Stimulated activated CD8-positive, alpha-beta memory T cell treated with anti-CD3 and anti-CD28 coated beads, Interleukin-4, amount 100 ng/mL, for 24 hours (primary cell): ENCODE results near the gene MRPL14.

Experiments used
- DNase-seq: peaks from one replicate; pipeline ENCODE4 v3.0.0-alpha.2; 2020; ENCODE audit warnings: low read depth

MRPL14 gene

DNA sequence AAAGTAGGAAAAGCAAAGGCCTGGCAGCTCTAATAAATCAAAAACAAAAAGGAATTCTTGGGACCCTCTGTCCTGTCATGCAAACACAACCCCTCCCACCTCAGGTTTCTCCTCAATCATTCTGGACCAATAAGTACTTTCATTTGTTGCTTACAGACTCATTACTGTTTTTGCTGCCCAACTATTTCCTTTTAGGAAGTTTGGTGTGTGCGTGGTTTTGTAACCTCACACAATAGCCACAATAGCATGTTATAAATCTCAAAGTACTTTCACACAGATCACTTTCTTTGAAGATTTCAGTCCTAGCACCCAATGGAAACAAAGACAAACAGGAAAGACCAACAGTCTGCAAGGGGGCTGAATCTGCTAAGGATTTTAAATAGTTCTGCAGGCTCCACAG lies 4.5 kb downstream of the MRPL14 start:
- no peak for DNase-seq

DNA sequence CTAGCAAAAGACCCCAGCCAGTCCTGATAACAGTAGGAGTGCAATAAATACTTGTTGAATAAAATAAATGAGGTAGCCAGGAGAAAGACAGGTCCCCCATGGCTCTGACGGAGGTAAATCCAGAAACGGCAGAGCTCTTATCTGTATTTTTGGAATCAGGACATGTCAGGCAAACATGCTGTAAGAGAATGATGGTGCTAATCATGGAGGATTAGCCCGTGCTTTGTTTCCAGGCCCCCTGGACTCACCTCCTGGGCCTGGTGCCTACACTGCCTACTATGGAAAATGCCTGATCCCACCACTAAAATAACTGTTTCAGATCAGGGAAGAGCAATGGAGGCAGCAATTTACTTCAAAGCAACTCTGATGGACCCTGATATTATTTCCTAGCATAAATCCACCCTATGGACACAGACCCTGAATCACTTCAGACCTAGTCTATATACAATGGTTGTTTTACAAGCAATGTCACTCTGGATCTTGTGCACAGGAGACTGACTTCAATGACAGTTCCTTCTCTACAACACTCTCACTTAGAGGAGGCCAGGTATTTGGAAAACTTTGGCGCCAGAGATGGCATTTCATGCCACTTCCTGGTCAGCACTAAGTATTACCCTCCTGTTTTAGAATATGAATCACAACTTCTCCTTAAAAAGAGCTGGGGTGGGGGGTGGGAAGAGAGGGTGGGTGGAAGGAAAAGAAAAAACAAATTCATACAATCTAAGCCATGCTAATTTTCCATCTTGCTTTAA lies 6.4 kb downstream of the MRPL14 start:
- DNase-seq = no peak

DNA sequence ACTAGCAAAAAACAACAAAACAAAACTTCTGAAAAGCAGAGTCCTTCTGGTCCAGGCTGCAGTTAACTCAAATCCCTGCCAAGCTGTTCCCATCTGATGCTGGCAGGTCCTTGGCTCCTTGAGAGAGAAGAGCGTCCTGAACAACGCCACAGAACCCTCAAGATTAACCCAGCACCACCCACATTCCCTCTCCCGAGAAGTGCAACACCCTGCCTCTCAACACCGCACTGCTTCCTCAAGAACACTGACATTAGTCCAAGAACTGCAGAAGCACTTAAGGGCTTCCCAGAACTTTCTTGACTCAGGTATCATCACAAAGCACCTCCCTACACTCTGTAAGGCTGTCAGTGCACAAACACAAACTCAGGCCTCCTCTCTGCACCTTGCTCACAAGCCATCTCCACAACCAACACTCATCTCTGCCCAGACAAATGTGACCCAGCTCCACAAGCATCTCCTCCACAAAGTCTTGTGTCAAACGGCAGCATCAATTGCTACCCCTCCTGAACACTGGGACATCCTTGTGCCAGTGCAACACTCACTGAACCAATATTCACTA lies 7.5 kb downstream of the MRPL14 start:
- no peak for DNase-seq

DNA sequence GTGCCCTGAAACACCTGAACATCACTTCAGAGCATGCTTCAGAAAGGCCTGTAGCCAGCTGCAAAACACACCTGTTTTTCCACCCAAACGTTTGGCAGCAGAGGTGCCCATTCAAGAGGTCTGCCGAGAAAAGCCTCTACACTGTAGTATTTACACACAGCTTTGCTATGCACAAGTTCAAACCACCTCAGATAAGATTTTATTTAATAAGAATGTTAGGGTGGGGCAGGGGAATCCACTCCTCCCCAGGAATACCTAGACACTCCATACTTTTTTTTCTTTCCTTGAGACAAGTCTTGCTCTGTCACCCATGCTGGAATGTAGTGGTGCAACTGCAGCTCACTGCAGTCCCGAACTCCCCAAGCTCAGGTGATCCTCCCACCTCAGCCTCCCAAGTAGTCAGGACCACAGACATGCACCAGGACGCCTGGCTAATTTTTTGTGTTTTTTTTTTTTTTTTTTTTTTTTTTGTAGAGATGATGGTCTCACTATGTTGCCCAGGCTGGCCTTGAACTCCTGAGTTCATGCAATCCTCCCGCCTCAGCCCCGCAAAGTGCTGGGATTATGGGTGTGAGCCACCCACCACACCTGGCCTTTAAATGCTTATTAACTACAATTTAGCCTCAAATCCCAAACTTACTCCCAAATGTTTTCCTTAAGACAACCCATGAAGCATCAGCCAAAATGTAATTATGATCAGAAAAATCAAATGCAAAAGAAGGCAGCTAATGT lies 9.7 kb downstream of the MRPL14 start:
- DNase-seq = no peak

DNA sequence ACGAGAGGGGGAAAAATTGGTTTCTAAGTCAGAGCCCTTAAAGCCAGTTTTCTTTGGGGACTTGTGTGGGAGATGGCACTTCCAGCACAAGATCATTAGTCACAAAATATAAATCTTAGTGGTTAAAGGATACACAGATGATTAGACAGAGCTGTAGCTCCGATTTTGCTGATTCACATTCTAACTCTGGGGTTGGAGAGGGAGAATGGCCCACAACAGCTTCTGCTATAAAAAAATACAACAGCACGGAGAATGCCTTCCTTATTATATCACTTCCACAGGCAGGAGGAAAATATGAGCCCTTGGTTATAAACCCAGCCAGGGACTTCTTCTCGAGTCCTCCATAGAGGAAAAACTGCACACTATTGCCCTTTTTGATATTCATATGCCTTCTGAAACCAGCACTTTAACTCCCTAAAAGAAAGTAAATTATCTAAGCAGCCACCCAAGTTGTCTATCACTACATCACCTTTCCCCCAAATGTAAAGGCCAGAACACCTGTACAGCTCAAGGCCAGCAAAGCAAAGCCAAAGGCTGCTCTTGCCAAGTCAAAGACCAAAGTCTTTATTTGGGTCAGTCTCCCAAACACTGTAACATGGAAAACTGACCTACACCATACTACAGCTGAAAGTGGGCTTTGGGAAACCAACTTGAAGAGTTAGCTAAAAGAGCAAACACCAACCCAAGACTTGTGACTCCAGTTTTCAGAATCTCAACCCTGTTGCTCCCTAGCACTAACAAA lies 10.4 kb downstream of the MRPL14 start:
- DNase-seq = no peak

DNA sequence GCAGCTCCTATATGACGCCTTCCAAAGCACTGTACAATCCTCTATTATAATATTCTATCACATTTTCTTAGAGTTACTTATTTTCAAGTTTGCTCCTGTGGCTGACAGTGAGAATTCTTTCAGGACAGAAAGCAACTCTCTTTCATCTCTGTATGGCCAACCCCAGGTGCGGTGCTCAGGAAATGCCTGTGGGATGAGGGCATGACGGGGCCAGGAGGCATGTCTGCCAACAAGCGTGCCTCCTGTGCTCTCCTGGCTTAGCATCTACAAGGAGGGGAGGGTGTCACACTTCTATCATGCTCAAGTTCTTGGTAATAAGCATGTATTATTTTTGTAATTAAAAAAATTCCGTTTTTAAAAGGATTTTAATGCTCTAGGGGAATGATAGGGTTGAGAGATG lies 11.4 kb downstream of the MRPL14 start:
- DNase-seq = no peak

DNA sequence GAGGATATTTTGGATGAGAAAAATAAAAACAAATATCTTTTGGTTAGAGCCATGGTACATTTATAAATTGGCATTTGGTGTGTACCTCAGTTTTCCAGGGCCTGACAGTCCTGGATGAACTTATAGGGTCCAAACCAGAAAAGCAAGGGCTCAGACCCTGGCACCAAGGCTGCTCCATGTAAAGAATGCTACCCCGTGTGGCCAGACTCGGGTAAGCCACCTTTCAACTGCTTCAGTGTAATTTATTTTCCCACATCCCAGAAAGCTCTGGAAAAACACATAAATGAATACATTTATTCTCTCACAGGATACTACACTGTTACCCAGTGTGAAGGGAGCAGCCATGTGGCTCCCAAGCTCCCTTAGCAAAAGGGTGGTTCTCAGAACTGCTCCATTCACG lies 13.8 kb downstream of the MRPL14 start:
- DNase-seq = no peak

DNA sequence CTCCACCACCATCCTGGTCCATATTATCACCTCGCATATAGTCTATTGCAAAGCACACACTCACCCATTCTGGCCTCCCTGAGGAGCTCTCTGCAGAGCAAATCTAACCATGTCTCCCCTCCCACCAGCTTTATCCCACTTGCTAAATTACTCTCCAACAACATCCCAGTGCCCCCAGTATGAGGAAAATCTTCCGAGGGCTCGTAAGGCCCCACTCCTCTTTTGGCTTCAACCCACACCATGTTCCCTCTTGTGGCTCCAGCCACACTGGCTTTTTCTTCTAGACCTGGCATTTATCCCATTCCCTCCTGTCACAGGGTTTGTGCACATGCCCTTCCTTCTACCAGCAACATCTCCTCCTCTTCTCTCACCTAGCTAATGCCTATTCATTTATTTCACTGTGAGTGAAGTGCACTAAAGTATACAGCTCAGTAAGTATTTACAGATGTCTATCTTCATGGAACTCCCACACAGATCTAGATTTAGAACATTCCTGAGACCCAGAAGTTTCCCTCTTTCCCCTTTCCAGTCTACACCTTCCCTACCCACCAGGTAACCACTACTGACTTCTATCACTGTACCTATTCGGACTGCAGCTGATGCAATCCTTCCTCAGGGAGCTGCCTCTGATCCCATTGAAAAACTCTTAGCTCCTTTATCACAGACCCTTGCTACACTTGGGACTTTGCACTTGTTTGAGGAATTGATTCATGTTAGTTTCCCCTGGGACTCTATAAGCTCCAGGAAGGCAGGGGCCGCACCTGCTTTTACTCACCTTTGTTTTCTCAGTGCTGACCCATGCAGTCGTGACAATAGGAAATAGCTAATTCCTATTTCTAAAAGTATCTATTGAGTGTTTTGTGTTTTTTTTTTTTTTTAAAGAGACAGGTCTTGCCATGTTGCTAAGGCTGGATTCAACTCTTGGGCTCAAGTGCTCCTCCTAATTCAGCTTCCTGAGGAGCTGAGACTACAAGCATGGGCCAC lies 15.5 kb downstream of the MRPL14 start:
- no peak for DNase-seq

DNA sequence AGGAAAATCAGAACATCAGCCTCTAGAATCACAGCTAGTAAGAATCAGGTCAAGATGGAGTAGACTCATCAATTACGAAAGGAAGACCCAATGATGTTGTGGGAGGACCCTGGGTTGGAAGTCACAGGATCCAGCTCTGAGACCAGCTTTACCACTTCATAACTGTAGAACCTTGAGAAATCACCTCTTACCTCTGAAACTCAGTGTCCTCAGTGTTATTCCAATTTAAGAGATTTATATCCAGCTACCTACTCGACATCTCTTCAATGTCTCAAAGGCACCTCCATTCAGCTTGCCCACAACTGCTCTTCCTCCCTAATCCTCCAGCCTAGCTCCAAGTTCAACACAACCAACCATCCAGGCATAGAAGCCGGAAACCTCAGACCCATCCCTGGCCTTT lies 16.3 kb downstream of the MRPL14 start:
- no peak for DNase-seq

DNA sequence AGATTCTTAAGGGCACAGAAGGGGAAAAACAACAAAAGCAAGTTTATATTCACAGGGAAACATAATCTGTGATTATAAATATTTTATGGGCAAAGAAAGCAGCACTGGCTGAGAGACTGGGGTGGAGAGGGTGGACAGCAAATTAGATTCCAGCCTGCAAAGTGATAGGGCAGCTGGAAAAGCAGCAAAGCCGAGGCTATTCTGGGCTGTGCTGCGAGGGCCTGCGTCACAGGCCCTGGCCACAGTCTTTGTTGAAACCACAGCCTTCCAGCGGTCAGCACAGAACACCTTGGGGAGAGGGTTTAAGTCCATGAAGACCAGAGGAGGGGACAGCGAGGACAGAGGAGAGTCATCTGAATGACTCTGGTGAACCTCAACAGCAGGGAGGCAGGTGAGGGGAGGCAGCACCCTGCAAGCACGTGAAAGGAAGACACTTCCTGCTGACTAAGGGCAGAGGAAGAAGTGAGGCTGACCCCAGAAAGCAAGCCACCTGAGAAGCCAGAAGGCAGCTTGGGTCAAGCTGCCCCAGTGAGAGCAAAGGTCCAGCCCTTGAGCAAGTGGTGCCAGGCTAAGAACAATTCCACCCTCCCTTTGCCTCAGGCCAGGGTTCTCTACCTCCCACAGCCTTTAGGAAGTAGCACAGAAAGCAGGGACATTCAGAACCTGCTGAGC lies 17.1 kb downstream of the MRPL14 start:
- no peak for DNase-seq

DNA sequence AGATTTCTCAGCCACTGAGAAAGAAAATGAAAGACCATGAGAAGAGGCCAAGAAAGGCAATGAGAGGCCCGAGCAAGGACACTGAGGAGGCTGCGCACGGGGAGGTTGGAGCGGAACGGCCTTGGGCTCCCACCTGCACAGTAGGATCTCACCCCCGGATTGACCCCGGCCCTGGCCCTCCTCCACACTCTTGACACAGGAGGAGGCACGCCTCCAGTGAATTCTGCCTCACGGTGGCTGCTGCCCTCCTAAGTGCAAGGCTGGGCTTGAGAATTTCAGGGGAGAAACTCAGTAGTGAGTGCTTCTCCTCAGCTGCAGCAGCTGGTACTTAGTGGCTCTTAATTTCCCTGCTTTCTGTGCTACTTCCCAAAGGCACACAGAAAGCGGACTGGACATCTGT lies 18.0 kb downstream of the MRPL14 start:
- DNase-seq = no peak

DNA sequence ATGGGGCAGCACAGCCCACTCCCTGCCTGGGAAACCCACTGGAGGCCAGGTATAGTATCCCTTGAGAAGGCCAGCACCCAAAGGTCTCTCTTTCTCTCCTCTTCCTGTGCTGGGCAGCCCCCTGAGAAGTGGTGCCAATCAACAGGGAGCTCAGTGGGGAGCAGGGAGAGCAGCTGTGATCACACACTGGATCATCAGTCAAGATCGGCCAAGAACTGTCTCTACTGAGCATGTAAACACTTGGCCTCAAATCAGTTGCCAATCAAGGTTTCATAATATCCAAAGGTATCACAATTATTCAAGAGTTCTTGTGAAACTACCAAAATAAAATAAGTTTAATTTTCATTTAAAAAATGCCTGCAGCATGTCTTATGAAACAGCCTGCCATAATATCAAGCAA lies 18.8 kb downstream of the MRPL14 start:
- DNase-seq = no peak

DNA sequence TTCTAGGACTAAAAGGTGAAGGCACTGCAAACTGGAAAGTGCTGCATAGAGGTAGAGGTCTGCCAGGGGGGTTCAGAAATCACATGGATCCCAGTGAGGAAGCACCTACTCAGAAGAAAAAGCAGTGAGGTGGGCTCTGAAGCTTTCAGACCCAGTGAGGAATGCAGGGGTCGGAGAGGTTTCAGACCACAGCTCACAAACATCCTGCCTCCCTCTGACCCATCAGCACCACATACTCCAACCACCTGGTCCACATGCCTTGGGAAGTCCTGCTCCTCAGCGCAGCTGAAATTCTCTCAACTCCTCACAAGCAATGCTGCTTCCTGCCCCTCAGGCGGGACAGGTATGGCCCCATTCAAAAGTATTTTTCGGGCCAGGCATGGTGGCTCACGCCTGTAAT lies 20.2 kb downstream of the MRPL14 start:
- DNase-seq = no peak

DNA sequence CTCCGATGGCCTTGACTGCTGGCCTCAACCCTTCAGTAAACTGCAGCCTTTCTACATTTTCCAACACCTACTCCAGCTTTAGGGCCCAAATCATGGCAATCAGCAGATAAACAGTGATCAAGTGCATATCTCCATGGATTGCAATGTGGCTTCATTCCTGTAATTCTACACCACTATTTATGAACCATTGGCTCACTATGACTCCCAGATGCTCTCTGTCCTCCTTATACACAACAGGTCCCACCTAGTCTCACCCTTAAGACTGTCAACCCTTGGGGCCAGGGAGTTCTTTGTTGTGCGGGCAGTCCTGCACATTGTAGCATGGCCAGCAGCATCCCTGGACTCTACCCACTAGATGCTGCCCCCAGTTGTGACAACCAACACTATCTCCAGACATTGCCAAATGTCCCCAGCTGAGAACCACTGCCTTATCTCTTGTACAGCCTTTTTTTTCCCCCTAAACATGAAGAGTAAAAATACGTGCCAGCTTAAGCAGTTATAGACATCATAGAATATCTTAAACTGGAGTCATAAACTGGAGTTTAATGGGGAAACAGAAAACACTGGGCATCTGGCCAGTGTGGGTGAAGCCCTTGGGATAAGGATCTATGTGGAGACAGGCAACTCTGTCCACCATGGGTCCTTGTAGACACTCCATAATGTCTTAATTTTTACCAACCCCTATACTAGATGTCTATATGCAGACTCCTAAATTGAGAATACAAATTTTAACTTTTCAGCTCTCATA lies 21.1 kb downstream of the MRPL14 start:
- DNase-seq = no peak

DNA sequence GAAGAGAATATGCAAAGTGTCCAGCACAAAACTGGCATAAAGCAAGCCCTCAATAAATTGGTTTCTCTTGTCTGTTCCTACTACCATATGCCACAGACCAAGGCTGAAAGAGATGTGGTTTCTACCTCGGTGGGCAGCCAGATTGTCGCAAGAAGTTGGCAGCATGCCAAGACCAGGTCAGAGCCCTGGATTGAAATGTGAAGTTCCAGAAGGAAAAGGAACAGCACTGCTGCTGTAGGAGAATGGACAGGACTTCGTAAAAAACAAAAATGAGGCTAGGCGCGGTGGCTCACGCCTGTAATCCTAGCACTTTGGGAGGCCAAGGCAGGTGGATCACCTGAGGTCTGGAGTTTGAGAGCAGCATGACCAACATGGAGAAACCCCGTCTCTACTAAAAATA lies 22.1 kb downstream of the MRPL14 start:
- no peak for DNase-seq

DNA sequence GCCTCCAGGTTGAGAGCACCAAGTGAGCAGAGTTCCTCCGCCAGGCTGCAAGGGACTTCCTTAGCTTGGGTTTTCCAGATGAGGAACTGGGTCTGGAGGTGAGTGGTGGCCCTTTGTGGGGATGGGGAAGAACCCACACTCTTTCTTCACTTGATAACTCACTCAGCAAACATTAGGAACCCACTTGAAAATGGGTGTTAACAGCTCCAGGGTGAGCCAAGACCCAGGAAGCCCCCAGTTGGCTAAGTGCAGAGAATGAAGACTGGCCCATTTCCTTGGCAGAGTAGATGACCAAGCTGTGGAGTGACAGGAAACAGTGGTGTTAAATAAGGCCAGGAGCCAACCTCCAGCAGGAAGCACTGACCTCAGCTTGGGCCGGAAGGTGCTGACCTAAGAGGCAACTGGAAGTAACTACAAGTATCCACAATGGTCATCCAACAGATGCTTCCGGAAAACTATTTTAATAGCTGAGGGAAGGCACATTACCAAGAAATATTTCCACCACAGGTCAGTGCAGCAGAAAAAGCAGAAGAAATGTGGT lies 22.7 kb downstream of the MRPL14 start:
- DNase-seq = no peak

DNA sequence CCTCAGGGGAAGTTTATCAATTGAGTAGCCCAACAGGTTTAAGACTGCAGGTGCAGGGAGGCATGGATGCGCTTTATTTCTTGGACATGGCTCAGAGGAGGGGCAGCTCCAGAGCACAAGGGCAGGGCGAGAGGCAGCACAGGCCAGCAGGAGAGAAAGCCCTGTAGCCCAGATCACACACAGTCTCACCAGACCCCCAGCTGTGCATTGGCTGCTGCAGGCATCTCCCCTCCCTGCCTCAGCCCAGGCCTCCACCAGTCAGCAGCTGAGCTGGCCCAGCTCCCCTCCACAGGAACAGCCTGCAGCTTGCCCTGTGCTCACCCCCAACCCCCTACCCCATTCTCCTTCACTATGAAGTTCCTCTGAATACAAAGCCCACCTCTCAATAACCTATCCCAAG lies 24.7 kb downstream of the MRPL14 start:
- no peak for DNase-seq

DNA sequence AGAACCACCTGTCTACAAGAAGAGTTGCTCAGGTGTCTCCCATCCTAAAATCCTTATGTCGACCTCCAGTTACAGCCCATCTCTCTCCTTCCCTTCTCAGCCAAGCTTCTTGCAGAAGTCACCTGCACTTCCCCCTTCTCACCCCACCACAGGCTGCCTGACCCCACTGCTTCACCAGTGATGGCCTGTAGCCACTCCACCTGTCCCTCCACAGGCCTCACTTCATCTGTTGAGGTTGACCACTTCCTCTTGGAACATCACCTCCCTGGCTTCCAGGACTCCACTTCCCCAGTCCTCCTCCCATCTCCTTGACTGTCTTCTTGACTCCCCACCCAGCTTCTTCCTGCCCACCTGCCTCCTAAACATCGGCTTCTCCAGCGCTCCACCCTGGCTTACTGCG lies 25.4 kb downstream of the MRPL14 start:
- no peak for DNase-seq

DNA sequence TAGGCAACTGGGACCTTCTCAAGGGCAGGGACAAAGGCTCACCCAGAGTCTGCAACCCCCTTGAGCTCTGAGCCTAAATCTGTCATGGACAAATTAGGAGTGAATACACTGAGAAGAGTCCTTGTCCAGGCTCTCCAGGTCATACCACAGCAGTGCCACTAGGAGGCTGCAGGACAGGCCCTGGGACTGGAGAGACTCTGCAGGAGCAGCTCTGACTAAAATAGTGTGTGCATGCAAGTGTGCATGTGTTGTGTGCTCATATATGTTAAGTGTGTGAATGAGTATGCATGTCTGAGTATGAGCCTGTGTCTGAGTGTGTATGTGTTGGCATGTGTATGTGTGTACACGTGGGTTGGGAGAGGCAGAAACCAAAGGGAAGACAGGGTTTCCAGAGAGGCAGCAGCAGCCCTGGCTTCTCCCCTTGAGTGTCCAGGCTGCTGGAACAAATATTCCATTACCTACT lies 27.1 kb downstream of the MRPL14 start:
- no peak for DNase-seq

DNA sequence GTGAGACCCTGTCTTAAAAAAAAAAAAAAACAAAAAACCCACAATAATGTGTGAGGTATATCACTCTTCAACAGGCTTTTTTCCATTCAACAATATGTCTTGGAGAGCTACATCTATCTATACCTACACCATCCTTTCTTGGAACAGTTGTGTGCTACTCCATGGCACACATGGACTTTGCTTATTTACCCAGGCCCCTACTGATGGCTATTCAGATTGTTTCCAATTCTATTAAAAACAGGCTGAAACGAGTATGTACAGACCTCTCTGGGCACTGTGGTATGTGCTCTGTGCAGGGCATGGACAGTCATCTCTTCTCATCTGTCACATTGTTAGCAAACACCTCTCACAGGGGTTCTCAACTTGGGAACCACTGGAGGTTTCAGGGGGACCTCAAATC lies 28.1 kb downstream of the MRPL14 start:
- no peak for DNase-seq
